Mucosa of descending colon (tissue), 3 donors: ENCODE measurements around the gene PRICKLE4. TPM values are rescaled to one million over a fixed set of nuclear protein-coding genes. Genes with fewer than 3 reads are reported as not detected.

ENCODE experiments used
- ATAC-seq: fragments of 200-7000 bp; cut with Tn5 transposase; one replicate; pipeline ENCODE4 v1.9.1; 2020; ENCODE audit warnings: mild to moderate bottlenecking, moderate library complexity
- DNase-seq, 3 donors: peaks; one replicate each; pipeline ENCODE4 v3.0.0-alpha.2; 2020
- H3K36me3 ChIP-seq: fragments of 200-600 bp; one replicate; pipeline ENCODE4 v1.8.0; 2021; ENCODE audit warnings: low read depth, mild to moderate bottlenecking
- H3K4me1 ChIP-seq: fragments of 200-600 bp; one replicate; pipeline ENCODE4 v1.8.0; 2021; ENCODE audit warnings: low read depth, mild to moderate bottlenecking
- H3K4me3 ChIP-seq: fragments of 200-600 bp; one replicate; pipeline ENCODE4 v1.8.0; 2021; ENCODE audit warnings: mild to moderate bottlenecking
- H3K9me3 ChIP-seq: fragments of 200-600 bp; one replicate; pipeline ENCODE4 v1.8.0; 2021; ENCODE audit warnings: mild to moderate bottlenecking
- intact Hi-C, 2 donors: fragments of 100-400 bp; cut with DNase I in 1 of 2; cut with micrococcal nuclease in 1 of 2; formaldehyde crosslinking; loops; one replicate each; pipeline versions ENCODE4 v1.11.0 to v1.11.1; 2022; cut with DNase I, micrococcal nuclease
- total RNA-seq, 3 donors: library from RNA; stranded (reverse); fragmentation: NEBNext Ultra II Directional in 2 of 3; extraction: Animal tissue kit (Norgen Biotek cat#: 25700) in 2 of 3; gene quantifications; one replicate each; pipeline versions ENCODE4 v1.2.1 to v1.2.4, GENCODE V29; 2021 to 2023
- TF ChIP-seq, protein P1 (sequence below): fragments of 200-600 bp; IDR thresholded peaks from one replicate; pipeline ENCODE4 v1.8.0; 2022; ENCODE audit warnings: antibody characterized with exemption, mild to moderate bottlenecking
- donor health status: DM: no; HTN: no; CAD: no; lungs with moderate emphysema.
- donor health status: DM: no; HTN: no; CAD: no.
- donor health status: DM: no; HTN: yes; CAD: no.

Gene PRICKLE4
- total RNA-seq, 3 donors from 2014 or later: 2.7 to 6.7 (median 6.1) TPM

DNA sequence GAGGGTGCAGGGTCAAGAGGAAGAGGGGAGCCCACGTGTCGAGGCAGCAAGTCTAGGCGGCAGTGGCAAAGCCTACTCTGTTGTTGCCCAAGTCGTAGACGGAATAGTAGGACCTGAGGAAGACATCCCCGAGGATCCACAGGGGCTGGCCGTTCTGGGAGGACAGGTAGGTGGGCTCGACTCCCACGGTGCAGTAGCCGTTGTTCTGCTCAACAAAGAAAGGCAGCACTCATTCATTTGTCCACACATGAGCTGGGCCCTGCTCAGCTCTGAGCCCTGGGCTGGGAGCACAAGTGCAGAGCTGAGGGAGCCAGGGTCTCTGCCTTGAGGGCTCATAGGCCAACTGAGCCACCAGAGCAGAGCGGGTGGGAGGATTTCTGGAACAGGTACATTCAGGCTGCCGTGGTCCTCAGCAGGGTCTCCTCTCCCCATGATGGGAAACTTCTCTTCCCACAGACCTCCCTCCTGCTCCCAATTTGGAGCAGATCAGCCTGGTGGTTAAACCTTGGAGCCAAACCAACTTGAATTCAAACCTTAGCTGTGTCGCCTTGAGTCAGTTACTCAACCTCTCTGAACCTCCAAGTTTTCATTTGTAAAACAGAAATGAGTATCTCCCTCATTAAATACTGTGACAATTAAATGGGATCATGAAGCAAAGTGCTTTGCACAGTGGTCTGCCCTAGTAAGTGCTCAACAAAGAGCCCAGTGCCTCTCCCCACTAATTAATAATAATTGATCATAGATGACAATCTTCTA lies 43.6 kb upstream of the PRICKLE4 start:
- TF ChIP-seq, protein P1, sequence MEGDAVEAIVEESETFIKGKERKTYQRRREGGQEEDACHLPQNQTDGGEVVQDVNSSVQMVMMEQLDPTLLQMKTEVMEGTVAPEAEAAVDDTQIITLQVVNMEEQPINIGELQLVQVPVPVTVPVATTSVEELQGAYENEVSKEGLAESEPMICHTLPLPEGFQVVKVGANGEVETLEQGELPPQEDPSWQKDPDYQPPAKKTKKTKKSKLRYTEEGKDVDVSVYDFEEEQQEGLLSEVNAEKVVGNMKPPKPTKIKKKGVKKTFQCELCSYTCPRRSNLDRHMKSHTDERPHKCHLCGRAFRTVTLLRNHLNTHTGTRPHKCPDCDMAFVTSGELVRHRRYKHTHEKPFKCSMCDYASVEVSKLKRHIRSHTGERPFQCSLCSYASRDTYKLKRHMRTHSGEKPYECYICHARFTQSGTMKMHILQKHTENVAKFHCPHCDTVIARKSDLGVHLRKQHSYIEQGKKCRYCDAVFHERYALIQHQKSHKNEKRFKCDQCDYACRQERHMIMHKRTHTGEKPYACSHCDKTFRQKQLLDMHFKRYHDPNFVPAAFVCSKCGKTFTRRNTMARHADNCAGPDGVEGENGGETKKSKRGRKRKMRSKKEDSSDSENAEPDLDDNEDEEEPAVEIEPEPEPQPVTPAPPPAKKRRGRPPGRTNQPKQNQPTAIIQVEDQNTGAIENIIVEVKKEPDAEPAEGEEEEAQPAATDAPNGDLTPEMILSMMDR: no peak
- H3K4me3 ChIP-seq: no peak overlapping the region
- H3K36me3 ChIP-seq: no peaks in the 10 kb centered on the region
- H3K4me1 ChIP-seq: peaks cover 28% of the 10 kb centered on the region
- DNase-seq (peak in 2 of 3 donors; percentile 35 to 50), ATAC-seq (no peak)
- intact Hi-C loops: no loop called here
- H3K9me3 ChIP-seq: no peaks in the 10 kb centered on the region

DNA sequence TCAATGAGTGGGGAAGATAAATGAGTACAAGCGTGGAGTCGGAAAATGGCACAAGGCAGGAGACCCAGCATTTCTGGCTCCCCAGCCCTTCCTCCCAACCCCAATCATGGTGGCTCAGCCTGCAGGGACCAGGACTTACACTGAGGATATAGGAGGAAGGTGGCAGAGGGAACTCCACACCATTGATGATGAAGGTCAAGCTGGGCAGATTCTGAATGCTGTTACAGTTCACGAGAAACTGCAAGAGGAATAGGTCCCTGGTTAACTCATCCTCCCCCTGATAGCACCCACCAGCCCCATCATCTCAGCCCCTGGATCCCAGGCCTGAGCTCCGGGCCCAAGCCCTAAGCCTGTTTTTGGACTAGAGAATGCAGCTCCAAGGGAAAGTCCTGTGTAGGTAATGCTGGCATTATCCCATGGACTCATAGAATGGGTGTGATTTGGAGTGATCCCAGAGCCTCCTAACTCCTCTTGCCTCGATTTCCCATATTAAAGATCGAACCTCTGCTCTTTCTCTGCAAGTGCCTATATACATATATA lies 42.9 kb upstream of the PRICKLE4 start:
- H3K4me1 ChIP-seq: peaks cover 30% of the 10 kb centered on the region
- no peak overlapping the region for H3K4me3 ChIP-seq
- no peaks in the 10 kb centered on the region for H3K9me3 ChIP-seq
- TF ChIP-seq, protein P1: no peak
- DNase-seq (no peak), ATAC-seq (no peak)
- H3K36me3 ChIP-seq: no peaks in the 10 kb centered on the region
- intact Hi-C loops: no loop called here

DNA sequence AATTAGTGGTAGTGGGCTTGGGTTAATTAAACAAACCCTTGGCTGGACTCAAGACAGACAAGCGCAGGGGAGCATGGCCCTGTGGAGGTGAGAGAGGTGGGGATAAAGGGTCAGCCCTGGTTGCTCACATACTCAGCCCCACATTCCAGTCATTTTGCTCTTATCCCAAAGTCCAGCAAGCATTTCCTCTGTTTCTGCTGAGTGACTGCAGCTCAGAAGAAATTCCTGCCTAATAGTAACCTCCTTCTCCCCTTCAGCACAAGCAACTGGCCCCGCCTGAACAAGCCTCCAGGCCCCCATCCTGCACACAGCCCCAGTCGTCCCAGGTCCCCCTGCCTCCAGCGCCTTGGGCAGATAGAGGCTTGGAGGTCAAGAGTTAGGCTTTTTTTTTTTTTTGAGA lies 41.5 kb upstream of the PRICKLE4 start:
- ATAC-seq: no peak

DNA sequence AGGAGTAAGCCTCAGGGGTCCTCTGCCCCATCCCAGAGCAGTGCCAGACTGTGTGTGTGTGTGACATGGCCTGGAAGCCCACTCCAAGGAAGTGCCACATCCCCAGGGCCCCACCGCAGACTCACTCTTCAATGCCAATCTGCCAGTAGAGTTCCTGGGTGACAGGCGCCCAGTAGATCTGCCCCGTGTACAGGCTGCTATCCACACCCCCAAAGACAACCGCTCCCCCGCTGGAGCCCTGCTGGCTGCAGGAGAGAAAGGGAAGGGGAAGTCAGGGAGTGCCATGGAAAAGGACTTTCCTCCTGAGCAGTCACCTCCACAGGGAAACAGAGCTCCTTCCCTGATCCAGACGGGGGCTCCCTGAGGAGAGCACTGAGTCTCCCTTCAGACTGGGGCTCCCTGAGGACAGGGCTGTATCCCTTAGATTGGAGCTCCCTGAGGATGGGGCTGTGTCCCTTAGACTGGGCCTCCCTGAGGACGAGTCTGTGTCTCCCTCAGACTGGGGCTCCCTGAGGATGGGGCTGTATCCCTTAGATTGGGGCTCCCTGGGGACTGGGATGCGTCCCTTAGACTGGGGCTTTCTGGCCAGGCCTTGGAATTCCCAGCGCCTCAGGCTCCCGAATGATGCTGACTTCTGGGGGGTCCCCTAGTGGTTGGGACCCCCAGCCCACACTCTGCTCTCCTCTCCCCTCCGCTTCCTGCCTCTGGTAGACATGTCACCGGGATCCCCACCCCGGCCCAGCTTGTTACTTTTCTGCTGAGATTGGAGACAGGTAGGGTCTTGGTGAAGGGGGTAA lies 40.0 kb upstream of the PRICKLE4 start:
- peak in 2 of 3 donors; percentile 48 to 67 for DNase-seq
- ATAC-seq: peak; percentile 5
- peaks cover 18% of the 10 kb centered on the region for H3K4me1 ChIP-seq
- TF ChIP-seq, protein P1: no peak
- H3K36me3 ChIP-seq: no peaks in the 10 kb centered on the region
- no peak overlapping the region for H3K4me3 ChIP-seq
- no peaks in the 10 kb centered on the region for H3K9me3 ChIP-seq
- intact Hi-C loops: no loop called here

More for the DNA sequence above, 41.5 kb upstream of the PRICKLE4 start:
- Histone ChIP-seq H3K9me3 (no peaks in the 10 kb centered on the region), H3K36me3 (no peaks in the 10 kb centered on the region), H3K4me1 (peaks cover 19% of the 10 kb centered on the region), H3K4me3 (no peak overlapping the region)
- DNase-seq: no peak
- TF ChIP-seq, protein P1: no peak
- intact Hi-C loops: no loop called here

DNA sequence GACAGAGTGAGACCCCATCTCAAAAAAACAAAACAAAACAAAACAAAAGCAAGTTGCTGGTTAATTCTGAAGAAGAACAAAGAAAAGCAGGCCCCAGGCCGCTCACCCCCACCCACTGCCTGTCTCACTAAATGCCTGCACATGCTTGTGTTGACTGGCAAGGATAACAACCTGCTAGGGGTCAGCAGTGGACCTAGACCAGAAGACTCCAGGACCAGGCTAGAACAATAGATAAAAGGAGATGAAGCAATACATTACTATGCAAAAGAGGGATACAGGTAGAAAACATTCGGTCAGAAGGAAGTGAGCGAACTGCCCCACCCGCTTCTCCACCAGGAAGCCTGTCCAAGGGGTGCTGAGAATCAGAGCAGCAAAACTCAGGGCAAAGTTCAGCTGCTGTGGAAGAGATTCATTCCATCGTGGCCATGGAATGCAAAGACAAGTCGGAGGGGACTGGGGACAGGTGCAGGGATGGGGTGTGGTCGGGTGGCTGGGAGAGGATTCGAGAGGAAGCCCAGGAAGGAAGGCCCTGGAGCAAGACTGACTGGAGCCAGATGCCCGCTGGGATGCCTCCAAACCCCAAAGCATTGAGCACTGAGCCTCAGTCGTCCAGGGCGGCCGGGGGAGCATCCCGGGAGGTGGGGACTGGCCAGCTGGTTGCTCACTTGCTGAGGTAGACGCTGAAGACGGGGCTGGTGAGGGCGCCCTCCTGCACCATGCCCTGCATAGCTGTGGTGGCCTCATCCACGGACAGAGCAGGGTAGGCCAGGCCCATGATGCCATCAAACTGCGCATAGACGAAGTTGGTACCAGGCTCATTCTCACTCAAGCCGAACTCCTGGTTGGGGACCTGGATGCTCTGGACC lies 38.7 kb upstream of the PRICKLE4 start:
- DNase-seq (peak; percentile 76 to 82 (median 80)), ATAC-seq (peak; percentile 88)
- no peaks in the 10 kb centered on the region for H3K9me3 ChIP-seq
- TF ChIP-seq, protein P1: no peak
- H3K4me1 ChIP-seq: peaks cover 12% of the 10 kb centered on the region
- H3K4me3 ChIP-seq: peak overlapping the region; percentile 3
- H3K36me3 ChIP-seq: no peaks in the 10 kb centered on the region
- intact Hi-C loops: no loop called here
